Thoracic aorta (tissue), 2 donors: Measurements from ENCODE around the gene PRXL2C. TPM values are rescaled to one million over a fixed set of nuclear protein-coding genes. Genes with fewer than 3 reads are reported as not detected.
"Not testable (repeated sequence)": the region's sequence is repeated elsewhere in the genome, so short reads cannot be mapped to it uniquely, and the experiment has no call there.

Experiments used
- ATAC-seq: fragments of 150-250 bp; one replicate; pipeline ENCODE4 v1.8.0; 2017; ENCODE audit warnings: low read depth; ENCODE audit not compliant: insufficient number of reproducible peaks, low FRiP score
- DNase-seq: peaks from one replicate; pipeline ENCODE4 v3.0.0-alpha.2; 2020; ENCODE audit warnings: low spot score
- H3K27ac ChIP-seq, 2 donors: fragments of 200-600 bp; sonication (generic); 1 replicate in 1 of 2; 2 replicates in 1 of 2; pipeline ENCODE4 v1.5.1; 2016; ENCODE audit warnings: mild to moderate bottlenecking in 2 of 2, moderate library complexity in 2 of 2
- H3K27me3 ChIP-seq: fragments of 200-600 bp; sonication (generic); replicated peaks from 2 replicates; pipeline ENCODE4 v1.6.0; 2016; ENCODE audit warnings: mild to moderate bottlenecking; ENCODE audit not compliant: insufficient read depth
- H3K36me3 ChIP-seq: fragments of 200-600 bp; sonication (generic); one replicate; pipeline ENCODE4 v1.5.1; 2016
- H3K4me1 ChIP-seq, 2 donors: fragments of 200-600 bp; sonication (generic); 1 replicate in 1 of 2; 2 replicates in 1 of 2; pipeline versions ENCODE4 v1.5.1 to v1.6.0; 2016; ENCODE audit warnings: low read depth in 2 of 2, mild to moderate bottlenecking in 1 of 2; ENCODE audit not compliant: control insufficient read depth in 1 of 2
- H3K4me3 ChIP-seq: fragments of 200-600 bp; sonication (generic); 2 replicates; pipeline ENCODE4 v1.5.1; 2016; ENCODE audit warnings: mild to moderate bottlenecking
- H3K9me3 ChIP-seq: fragments of 200-600 bp; sonication (generic); 2 replicates; pipeline ENCODE4 v1.5.1; 2016
- total RNA-seq, 2 donors: library from RNA; depleted of rRNA; stranded (reverse); fragments of >200 nt; gene quantifications; one replicate each; pipeline versions ENCODE4 v1.1.0 to v1.2.3, GENCODE V29; 2016
- TF ChIP-seq, protein P1 (sequence below): fragments of 200-600 bp; sonication (generic); IDR thresholded peaks from one replicate; pipeline ENCODE4 v1.5.1; 2019; ENCODE audit warnings: antibody characterized with exemption

The PRXL2C gene
- total RNA-seq, 2 donors from 2014 or later, result 22.9 to 26.1 TPM

DNA sequence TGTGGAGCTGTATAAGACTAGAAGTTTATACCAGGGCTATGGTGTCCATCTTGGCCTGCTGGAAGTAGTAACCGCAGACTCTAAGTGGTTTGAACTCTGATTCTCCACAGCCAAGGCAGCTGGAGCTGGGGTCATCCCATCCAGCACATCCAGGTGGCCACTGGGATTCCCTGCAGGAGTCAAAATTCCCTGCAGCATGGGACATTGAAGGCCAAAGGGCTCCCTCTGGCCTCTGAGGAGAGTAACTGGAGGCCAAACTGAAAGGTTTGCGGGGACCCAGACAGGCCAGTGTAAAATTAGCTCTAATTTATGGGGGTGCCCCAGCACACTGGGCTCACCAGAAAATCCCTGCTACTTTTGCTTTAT is 12.2 kb upstream of the PRXL2C start:
- H3K27ac ChIP-seq, result no peak overlapping the region
- no peak overlapping the region for H3K4me3 ChIP-seq
- TF ChIP-seq, protein P1, sequence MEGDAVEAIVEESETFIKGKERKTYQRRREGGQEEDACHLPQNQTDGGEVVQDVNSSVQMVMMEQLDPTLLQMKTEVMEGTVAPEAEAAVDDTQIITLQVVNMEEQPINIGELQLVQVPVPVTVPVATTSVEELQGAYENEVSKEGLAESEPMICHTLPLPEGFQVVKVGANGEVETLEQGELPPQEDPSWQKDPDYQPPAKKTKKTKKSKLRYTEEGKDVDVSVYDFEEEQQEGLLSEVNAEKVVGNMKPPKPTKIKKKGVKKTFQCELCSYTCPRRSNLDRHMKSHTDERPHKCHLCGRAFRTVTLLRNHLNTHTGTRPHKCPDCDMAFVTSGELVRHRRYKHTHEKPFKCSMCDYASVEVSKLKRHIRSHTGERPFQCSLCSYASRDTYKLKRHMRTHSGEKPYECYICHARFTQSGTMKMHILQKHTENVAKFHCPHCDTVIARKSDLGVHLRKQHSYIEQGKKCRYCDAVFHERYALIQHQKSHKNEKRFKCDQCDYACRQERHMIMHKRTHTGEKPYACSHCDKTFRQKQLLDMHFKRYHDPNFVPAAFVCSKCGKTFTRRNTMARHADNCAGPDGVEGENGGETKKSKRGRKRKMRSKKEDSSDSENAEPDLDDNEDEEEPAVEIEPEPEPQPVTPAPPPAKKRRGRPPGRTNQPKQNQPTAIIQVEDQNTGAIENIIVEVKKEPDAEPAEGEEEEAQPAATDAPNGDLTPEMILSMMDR, result no peak
- no peaks in the 10 kb centered on the region for H3K27me3 ChIP-seq
- ATAC-seq (no peak), DNase-seq (no peak)
- H3K9me3 ChIP-seq, result no peaks in the 10 kb centered on the region
- H3K36me3 ChIP-seq, result no peaks in the 10 kb centered on the region
- H3K4me1 ChIP-seq, result no peaks in the 10 kb centered on the region

DNA sequence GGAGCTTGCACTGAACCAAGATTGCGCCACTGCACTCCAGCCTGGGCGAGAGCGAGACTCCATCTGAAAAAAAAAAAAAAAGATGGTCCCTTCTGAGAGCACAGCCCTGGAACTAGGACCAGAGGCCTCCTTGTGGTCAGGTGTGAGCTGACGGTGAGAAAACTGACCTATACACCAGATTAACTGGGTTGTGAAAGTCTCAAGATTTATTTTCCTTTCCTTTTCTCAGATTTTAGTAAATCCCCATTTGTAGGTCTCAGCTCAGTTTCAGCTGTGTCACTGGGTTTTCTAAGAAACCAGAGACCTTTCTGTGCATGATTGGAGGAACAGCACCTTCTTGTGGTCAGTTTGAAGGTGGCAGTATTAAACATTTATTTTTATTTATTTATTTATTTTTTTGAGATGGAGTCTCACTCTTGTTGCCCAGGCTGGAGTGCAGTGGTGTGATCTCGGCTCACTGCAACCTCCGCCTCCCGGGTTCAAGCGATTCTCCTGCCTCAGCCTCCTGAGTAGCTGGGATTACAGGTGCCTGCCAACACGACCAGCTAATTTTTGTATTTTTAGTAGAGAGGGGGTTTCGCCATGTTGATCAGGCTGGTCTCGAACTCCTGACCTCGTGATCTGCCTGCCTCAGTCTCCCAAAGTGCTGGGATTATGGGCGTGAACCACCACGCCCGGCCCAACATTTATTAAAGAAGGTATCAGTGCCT is 11.7 kb upstream of the PRXL2C start:
- Histone ChIP-seq H3K27ac (peak overlapping the region in 1 of 2 donors; percentile 39), H3K4me3 (peak overlapping the region; percentile 34)
- DNase-seq, H3K36me3 ChIP-seq, H3K4me1 ChIP-seq, H3K9me3 ChIP-seq, H3K27me3 ChIP-seq: not testable (repeated sequence)
- TF ChIP-seq, protein P1, result peak; percentile 81
- ATAC-seq, result peak; percentile 85

DNA sequence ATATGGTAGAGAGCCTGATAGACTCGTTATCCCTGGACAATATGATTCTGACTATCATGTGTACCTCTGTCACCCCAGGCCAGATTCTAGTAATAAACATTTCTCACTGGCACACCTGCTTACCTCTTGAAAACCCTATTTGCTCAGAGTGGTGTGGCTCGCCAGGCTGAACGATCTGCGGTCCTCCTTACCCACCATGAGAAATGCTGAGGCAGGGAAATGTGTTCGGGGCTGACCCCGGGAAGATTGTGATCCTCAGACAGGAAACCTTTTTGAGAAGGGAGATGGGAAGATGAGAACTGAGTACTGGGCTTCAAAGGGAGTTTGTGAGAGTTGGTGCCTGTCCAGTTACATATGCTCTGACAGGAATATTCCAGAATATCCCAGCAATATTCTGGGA is 10.7 kb upstream of the PRXL2C start:
- Histone ChIP-seq H3K4me3 (no peak overlapping the region), H3K4me1 (no peaks in the 10 kb centered on the region), H3K27me3 (no peaks in the 10 kb centered on the region), H3K9me3 (no peaks in the 10 kb centered on the region), H3K27ac (no peak overlapping the region), H3K36me3 (no peaks in the 10 kb centered on the region)
- no peak for DNase-seq
- ATAC-seq, result no peak
- TF ChIP-seq, protein P1, result no peak

DNA sequence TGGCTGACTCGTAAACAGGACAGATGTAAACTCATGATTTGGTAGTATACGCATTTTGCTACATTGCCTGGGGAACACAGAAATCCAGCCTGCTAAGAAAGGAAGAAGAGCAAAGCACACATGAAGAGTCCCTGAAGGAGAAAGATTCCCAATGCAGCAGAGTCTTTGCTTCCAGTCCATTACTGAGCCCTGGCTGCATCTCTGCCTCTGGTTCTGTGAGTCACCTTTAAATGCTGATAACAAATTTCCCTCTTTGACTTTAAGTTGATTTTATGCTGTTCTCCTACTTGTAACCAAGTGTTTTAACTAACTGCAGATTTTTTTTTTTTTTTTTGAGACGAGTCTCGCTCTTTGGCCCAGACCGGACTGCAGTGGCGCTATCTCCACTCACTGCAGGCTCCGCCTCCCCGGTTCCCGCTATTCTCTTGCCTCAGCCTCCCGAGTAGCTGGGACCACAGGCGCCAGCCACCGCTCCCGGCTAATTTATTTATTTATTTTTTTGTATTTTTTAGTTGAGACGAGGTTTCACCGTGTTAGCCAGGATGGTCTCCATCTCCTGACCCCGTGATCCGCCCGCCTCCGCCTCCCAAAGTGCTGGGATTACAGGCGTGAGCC is 8.5 kb upstream of the PRXL2C start:
- no peak for DNase-seq
- Histone ChIP-seq H3K36me3 (no peaks in the 10 kb centered on the region), H3K27ac (no peak overlapping the region), H3K4me1 (no peaks in the 10 kb centered on the region), H3K27me3 (no peaks in the 10 kb centered on the region), H3K9me3 (no peaks in the 10 kb centered on the region), H3K4me3 (no peak overlapping the region)
- TF ChIP-seq, protein P1, result no peak
- ATAC-seq, result no peak

DNA sequence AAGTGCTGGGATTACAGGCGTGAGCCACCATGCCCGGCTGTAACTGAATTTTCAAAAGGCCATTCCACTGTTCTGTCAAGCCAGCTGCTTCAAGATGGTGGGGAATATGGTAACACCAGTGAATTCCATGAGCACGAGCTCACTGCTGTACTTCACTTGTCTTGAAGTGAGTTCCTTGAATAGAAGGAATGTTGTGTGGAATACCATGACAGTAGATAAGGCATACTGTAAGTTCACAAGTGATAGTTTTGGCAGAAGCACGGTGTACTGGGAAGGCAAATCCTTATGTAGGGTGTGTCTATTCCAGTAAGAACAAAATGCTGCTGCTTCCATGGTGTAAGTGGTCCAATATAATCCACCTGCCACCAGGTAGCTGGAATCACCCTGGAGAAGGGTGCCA is 6.6 kb upstream of the PRXL2C start:
- ATAC-seq (no peak), DNase-seq (no peak)
- H3K4me3 ChIP-seq, result no peak overlapping the region
- TF ChIP-seq, protein P1, result no peak
- no peaks in the 10 kb centered on the region for H3K27me3 ChIP-seq
- no peak overlapping the region for H3K27ac ChIP-seq
- H3K4me1 ChIP-seq, result no peaks in the 10 kb centered on the region
- H3K9me3 ChIP-seq, result no peaks in the 10 kb centered on the region
- no peaks in the 10 kb centered on the region for H3K36me3 ChIP-seq
